Metanephros (tissue), 1 donor: ENCODE measurements around the gene SPATA2L. TPM values are rescaled to one million over a fixed set of nuclear protein-coding genes. Genes with fewer than 3 reads are reported as not detected.

ENCODE experiments used
- total RNA-seq: library from RNA; depleted of rRNA; stranded (reverse); fragments of >200 nt; gene quantifications from one replicate; pipeline ENCODE4 v1.2.3, GENCODE V29; 2014

The SPATA2L gene, protein sequence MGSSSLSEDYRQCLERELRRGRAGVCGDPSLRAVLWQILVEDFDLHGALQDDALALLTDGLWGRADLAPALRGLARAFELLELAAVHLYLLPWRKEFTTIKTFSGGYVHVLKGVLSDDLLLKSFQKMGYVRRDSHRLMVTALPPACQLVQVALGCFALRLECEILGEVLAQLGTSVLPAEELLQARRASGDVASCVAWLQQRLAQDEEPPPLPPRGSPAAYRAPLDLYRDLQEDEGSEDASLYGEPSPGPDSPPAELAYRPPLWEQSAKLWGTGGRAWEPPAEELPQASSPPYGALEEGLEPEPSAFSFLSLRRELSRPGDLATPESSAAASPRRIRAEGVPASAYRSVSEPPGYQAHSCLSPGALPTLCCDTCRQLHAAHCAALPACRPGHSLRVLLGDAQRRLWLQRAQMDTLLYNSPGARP
- total RNA-seq, result 14.5 TPM

GRCh38 chr16:89701425-89702406 is at the start of gene SPATA2L:
TSS of gene SPATA2L (minus strand) at chr16:89701705. CDS start at chr16:89701232, 473 bp downstream.

GRCh38 chr16:89720813-89721545 is 19.5 kb upstream of the SPATA2L start, which contains the start of the genes VPS9D1 and ZNF276:
TSS of gene VPS9D1 (minus strand) at chr16:89720898. CDS start at chr16:89720861, 37 bp downstream.
TSS of gene ZNF276 (plus strand) at chr16:89721537. CDS start at chr16:89721641, 104 bp downstream.

DNA sequence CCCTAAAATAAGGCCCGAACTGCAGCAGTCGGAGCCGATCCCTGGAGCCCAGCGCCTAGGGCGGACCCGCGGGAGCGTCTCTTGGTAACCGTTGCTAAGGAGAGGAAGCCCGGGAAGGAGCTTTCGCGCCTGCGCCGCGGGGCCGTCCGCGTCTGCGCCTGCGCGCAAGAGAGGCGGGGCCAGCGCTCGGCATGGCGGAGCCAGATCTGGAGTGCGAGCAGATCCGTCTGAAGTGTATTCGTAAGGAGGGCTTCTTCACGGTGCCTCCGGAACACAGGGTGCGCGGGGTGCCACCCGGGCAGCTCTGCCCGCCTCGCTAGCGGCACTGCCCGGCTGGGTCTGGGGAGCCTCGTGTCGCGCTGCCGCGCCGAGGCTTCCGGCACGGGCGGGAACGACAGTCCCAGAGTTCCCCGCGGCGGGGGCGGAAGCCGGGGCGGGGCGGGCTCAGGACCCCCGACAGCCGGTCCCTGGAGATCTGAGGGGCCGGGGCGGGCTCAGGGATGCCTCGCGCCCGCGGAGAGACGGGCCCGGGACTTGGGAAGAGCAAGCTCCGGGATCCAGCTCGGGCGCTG is 14.9 kb downstream of the SPATA2L start, which contains the start of gene CDK10:
CDK10 (plus strand) TSS at position 170 of the 572 bp plus-strand sequence; CDS start at position 192, 22 bp downstream.

DNA sequence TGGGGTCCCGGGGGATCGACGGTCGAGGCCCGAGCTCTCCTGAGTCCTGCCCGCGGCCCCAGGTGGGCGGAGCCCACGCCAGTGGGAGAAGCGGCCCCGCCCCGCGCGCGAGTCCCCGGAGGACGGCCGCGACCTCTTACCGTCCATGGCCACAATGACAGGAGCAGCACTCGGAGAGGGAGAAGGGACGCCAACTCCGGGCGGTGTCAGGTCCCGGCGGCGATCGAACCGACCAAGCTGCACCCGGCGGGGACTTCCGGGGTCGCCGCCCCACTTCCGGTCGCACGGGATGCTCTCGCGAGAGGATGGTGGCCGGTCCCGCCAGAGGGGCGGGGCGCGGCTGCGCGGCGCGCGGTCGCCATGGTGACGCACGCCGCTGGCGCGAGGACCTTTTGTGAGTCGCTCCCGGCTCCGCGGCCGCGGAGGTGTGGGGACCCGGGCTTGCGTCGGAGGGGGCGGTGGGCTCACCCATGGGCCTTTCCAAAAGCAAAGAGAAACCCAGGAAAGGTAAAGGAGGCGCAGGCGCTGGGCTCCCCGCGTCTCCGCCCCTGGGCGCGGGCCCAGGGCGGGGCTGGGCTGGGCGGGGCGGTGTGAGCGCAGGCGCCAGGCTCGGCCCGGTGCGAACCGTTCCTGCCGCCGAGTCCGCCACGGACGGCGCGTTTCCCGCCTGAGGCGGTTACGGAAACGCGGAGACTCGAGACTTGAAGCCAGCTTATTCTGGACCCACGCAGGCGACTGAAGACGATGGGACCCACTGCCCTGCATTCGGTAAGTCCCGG is 43.9 kb downstream of the SPATA2L start, which contains the start of the genes CHMP1A and SPATA33:
CHMP1A (minus strand) TSS at position 267 of the 779 bp plus-strand sequence; CDS start at position 147, 120 bp downstream.
SPATA33 (plus strand) TSS at position 395 of the 779 bp plus-strand sequence; CDS start at position 471, 76 bp downstream.

Other genes starting within 250 kb of the SPATA2L start
- 110 TPM for gene ANKRD11, start 211.1 kb downstream of the SPATA2L start, total RNA-seq
- 165 TPM for gene SPG7, start 193.3 kb downstream of the SPATA2L start, total RNA-seq
- gene RPL13, start 141.0 kb downstream of the SPATA2L start, total RNA-seq, result 5,169 TPM
- 2.5 TPM for gene CPNE7, start 125.9 kb downstream of the SPATA2L start, total RNA-seq
- gene DPEP1, start 88.1 kb downstream of the SPATA2L start, total RNA-seq, result 42.4 TPM
- gene CHMP1A, start 44.0 kb downstream of the SPATA2L start, total RNA-seq, result 58.0 TPM
- 10.5 TPM for gene SPATA33, start 43.9 kb downstream of the SPATA2L start, total RNA-seq
- 64.4 TPM for gene CDK10, start 15.0 kb downstream of the SPATA2L start, total RNA-seq
- gene VPS9D1, start 19.2 kb upstream of the SPATA2L start, total RNA-seq, result 9.9 TPM
- 29.6 TPM for gene ZNF276, start 19.8 kb upstream of the SPATA2L start, total RNA-seq
- gene FANCA, start 114.9 kb upstream of the SPATA2L start, total RNA-seq, result 20.0 TPM
- gene SPIRE2, start 126.8 kb upstream of the SPATA2L start, total RNA-seq, result 7.9 TPM
- 141 TPM for gene TCF25, start 171.9 kb upstream of the SPATA2L start, total RNA-seq
- gene MC1R, start 217.2 kb upstream of the SPATA2L start, total RNA-seq, result 3.3 TPM
- gene TUBB3, start 221.6 kb upstream of the SPATA2L start, total RNA-seq, result 12.0 TPM
- gene DEF8, start 247.1 kb upstream of the SPATA2L start, total RNA-seq, result 66.1 TPM